Adipocyte (in vitro differentiated cells): ENCODE results near the gene IFT81.

Source experiments
- DNase-seq: peaks from one replicate; pipeline ENCODE4 v3.0.0-alpha.2; 2015; ENCODE audit warnings: low read depth
- H3K27me3 ChIP-seq: replicated peaks from 2 replicates; pipeline ENCODE4 v1.7.0; 2013; ENCODE audit warnings: mild to moderate bottlenecking, low read length, moderate library complexity; ENCODE audit not compliant: control insufficient read depth, insufficient read depth
- H3K36me3 ChIP-seq: 2 replicates; pipeline ENCODE4 v1.7.0; 2013; ENCODE audit warnings: low read length, mild to moderate bottlenecking, moderate library complexity; ENCODE audit not compliant: control insufficient read depth, insufficient read depth, severe bottlenecking
- H3K4me1 ChIP-seq: 2 replicates; pipeline ENCODE4 v1.7.0; 2013; ENCODE audit warnings: mild to moderate bottlenecking, low read length, moderate library complexity; ENCODE audit not compliant: control insufficient read depth, insufficient read depth
- H3K4me3 ChIP-seq: 2 replicates; pipeline ENCODE4 v1.7.0; 2013; ENCODE audit warnings: mild to moderate bottlenecking, low read length, moderate library complexity
- H3K9ac ChIP-seq: 2 replicates; pipeline ENCODE4 v1.7.0; 2013; ENCODE audit warnings: mild to moderate bottlenecking, low read length, moderate library complexity
- H3K9me3 ChIP-seq: 2 replicates; pipeline ENCODE4 v1.7.0; 2013; ENCODE audit warnings: mild to moderate bottlenecking, low read length, moderate library complexity; ENCODE audit not compliant: control insufficient read depth

Gene IFT81

GRCh38 chr12:110134691-110135411 is 10.7 kb downstream of the IFT81 start:
- H3K4me3 ChIP-seq = no peak overlapping the region
- H3K9ac ChIP-seq = no peak overlapping the region
- H3K27me3 ChIP-seq = no peaks in the 10 kb centered on the region
- no peaks in the 10 kb centered on the region for H3K9me3 ChIP-seq
- peaks cover 7% of the 10 kb centered on the region for H3K4me1 ChIP-seq
- peak; percentile 64 for DNase-seq
- peaks cover 31% of the 10 kb centered on the region for H3K36me3 ChIP-seq

- Histone ChIP-seq H3K4me1 (peaks cover 7% of the 10 kb centered on the region), H3K36me3 (peaks cover 31% of the 10 kb centered on the region), H3K9ac (no peak overlapping the region), H3K9me3 (no peaks in the 10 kb centered on the region), H3K27me3 (no peaks in the 10 kb centered on the region), H3K4me3 (no peak overlapping the region)
- no peak for DNase-seq
Observed at GRCh38 chr12:110135806-110136205, 11.6 kb downstream of the IFT81 start.

- Histone ChIP-seq H3K4me1 (peaks cover 19% of the 10 kb centered on the region), H3K27me3 (no peaks in the 10 kb centered on the region), H3K9me3 (no peaks in the 10 kb centered on the region), H3K9ac (no peak overlapping the region), H3K36me3 (peaks cover 21% of the 10 kb centered on the region), H3K4me3 (no peak overlapping the region)
- no peak for DNase-seq
Observed at GRCh38 chr12:110137786-110138185, 13.6 kb downstream of the IFT81 start.

GRCh38 chr12:110141389-110141788 is 17.2 kb downstream of the IFT81 start:
- Histone ChIP-seq H3K4me3 (no peak overlapping the region), H3K27me3 (no peaks in the 10 kb centered on the region), H3K4me1 (peaks cover 12% of the 10 kb centered on the region), H3K9ac (peak overlapping the region; percentile 63), H3K36me3 (peaks cover 9% of the 10 kb centered on the region), H3K9me3 (no peaks in the 10 kb centered on the region)
- DNase-seq = peak; percentile 90

- Histone ChIP-seq H3K4me1 (peaks cover 4% of the 10 kb centered on the region), H3K36me3 (peaks cover 36% of the 10 kb centered on the region), H3K27me3 (no peaks in the 10 kb centered on the region), H3K9me3 (no peaks in the 10 kb centered on the region), H3K4me3 (no peak overlapping the region), H3K9ac (no peak overlapping the region)
- no peak for DNase-seq
Observed at GRCh38 chr12:110146986-110147385, 22.8 kb downstream of the IFT81 start.

GRCh38 chr12:110149086-110149660 is 25.0 kb downstream of the IFT81 start:
- no peak for DNase-seq
- H3K36me3 ChIP-seq = peaks cover 40% of the 10 kb centered on the region
- H3K4me1 ChIP-seq = no peaks in the 10 kb centered on the region

GRCh38 chr12:110156766-110157165 is 32.6 kb downstream of the IFT81 start:
- peaks cover 25% of the 10 kb centered on the region for H3K36me3 ChIP-seq
- no peak for DNase-seq

More at GRCh38 chr12:110149086-110149660, 25.0 kb downstream of the IFT81 start:
- H3K27me3 ChIP-seq = no peaks in the 10 kb centered on the region
- H3K9me3 ChIP-seq = no peaks in the 10 kb centered on the region
- no peak overlapping the region for H3K9ac ChIP-seq
- no peak overlapping the region for H3K4me3 ChIP-seq

GRCh38 chr12:110157539-110157938 is 33.4 kb downstream of the IFT81 start:
- H3K36me3 ChIP-seq = peaks cover 24% of the 10 kb centered on the region
- no peak overlapping the region for H3K4me3 ChIP-seq
- peaks cover 12% of the 10 kb centered on the region for H3K4me1 ChIP-seq
- no peak for DNase-seq
- H3K9me3 ChIP-seq = peaks cover 14% of the 10 kb centered on the region
- H3K9ac ChIP-seq = no peak overlapping the region
- no peaks in the 10 kb centered on the region for H3K27me3 ChIP-seq

More at GRCh38 chr12:110156766-110157165, 32.6 kb downstream of the IFT81 start:
- peaks cover 14% of the 10 kb centered on the region for H3K9me3 ChIP-seq
- H3K4me1 ChIP-seq = peaks cover 12% of the 10 kb centered on the region
- H3K9ac ChIP-seq = no peak overlapping the region
- no peaks in the 10 kb centered on the region for H3K27me3 ChIP-seq
- H3K4me3 ChIP-seq = no peak overlapping the region

GRCh38 chr12:110159671-110160245 is 35.6 kb downstream of the IFT81 start:
- no peak for DNase-seq
- peaks cover 14% of the 10 kb centered on the region for H3K9me3 ChIP-seq
- H3K4me3 ChIP-seq = no peak overlapping the region
- no peaks in the 10 kb centered on the region for H3K27me3 ChIP-seq
- H3K4me1 ChIP-seq = peaks cover 12% of the 10 kb centered on the region
- H3K36me3 ChIP-seq = peaks cover 21% of the 10 kb centered on the region
- no peak overlapping the region for H3K9ac ChIP-seq

GRCh38 chr12:110165540-110166159 is 41.5 kb downstream of the IFT81 start:
- no peak for DNase-seq

GRCh38 chr12:110168732-110169455 is 44.7 kb downstream of the IFT81 start:
- no peak for DNase-seq

More at GRCh38 chr12:110165540-110166159, 41.5 kb downstream of the IFT81 start:
- no peaks in the 10 kb centered on the region for H3K4me1 ChIP-seq
- H3K4me3 ChIP-seq = no peak overlapping the region
- no peaks in the 10 kb centered on the region for H3K27me3 ChIP-seq
- H3K9ac ChIP-seq = no peak overlapping the region
- H3K36me3 ChIP-seq = peaks cover 6% of the 10 kb centered on the region
- H3K9me3 ChIP-seq = no peaks in the 10 kb centered on the region

More at GRCh38 chr12:110168732-110169455, 44.7 kb downstream of the IFT81 start:
- Histone ChIP-seq H3K27me3 (no peaks in the 10 kb centered on the region), H3K4me3 (no peak overlapping the region), H3K9me3 (no peaks in the 10 kb centered on the region), H3K36me3 (peaks cover 11% of the 10 kb centered on the region), H3K9ac (no peak overlapping the region), H3K4me1 (peaks cover 8% of the 10 kb centered on the region)
